ENCODE results near the gene GGA1. TPM values are rescaled to one million over a fixed set of nuclear protein-coding genes. Genes with fewer than 3 reads are reported as not detected.
A peak's percentile ranks its signal among the peaks of the same experiment; 100 is the strongest.

Gene GGA1
- total and polyA plus RNA-seq, 9 of the 15 experiments (the other 6 are each of a cell fraction or from before 2014, with no cell fraction given): 1.5 to 69.5 (median 31.6) TPM

DNA sequence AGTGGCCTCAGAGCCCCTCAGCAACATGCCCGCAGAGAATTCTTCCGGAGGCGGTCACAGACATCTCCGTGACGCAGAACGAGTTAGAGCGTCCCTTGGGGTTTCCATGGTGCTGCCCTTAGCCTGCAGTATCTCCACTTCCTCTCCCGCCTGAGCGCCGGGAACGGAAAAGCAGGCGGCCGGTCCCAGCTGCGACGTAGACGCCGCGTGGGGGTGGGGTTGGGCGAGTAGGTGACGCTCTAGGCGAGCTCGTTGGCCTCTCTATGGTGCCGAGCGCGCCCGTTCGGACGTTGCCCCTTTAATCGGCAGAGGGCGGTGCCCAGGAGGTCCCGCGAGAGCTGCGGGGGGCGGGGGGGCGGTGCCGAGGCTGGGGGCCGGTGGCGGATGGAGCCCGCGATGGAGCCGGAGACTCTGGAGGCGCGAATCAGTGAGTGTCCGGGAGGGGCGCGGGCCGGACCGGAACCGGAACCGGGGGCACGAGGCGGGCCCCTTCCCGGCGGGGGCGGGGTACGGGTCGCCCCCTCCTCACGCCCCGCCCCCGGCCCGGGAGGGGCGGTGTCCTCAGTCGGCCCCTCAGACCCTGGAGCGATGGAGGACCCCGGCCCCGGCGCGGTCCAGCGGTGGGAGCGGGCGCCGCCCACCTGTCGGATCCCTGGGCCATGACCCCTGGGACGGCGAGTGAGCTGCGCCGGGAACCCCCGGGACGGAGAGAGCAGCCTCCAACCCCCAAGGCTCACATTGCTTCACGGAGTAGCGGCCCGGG, at the start of gene GGA1 (continued):
- no peak for TF ChIP-seq ARHGAP35 (IDR thresholded peaks at IDR 0.05; ENCODE audit: partially characterized antibody)
- TF ChIP-seq, protein P1, sequence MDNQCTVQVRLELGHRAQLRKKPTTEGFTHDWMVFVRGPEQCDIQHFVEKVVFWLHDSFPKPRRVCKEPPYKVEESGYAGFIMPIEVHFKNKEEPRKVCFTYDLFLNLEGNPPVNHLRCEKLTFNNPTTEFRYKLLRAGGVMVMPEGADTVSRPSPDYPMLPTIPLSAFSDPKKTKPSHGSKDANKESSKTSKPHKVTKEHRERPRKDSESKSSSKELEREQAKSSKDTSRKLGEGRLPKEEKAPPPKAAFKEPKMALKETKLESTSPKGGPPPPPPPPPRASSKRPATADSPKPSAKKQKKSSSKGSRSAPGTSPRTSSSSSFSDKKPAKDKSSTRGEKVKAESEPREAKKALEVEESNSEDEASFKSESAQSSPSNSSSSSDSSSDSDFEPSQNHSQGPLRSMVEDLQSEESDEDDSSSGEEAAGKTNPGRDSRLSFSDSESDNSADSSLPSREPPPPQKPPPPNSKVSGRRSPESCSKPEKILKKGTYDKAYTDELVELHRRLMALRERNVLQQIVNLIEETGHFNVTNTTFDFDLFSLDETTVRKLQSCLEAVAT (IDR thresholded peaks at IDR 0.05): no peak
- TF ChIP-seq ZNF140 (CRISPR knock-in tag; IDR thresholded peaks at IDR 0.05): no peak
- TF ChIP-seq MTF1 (CRISPR knock-in tag; IDR thresholded peaks at IDR 0.05; ENCODE audit: borderline replicate concordance): no peak
- TF ChIP-seq, protein P2, sequence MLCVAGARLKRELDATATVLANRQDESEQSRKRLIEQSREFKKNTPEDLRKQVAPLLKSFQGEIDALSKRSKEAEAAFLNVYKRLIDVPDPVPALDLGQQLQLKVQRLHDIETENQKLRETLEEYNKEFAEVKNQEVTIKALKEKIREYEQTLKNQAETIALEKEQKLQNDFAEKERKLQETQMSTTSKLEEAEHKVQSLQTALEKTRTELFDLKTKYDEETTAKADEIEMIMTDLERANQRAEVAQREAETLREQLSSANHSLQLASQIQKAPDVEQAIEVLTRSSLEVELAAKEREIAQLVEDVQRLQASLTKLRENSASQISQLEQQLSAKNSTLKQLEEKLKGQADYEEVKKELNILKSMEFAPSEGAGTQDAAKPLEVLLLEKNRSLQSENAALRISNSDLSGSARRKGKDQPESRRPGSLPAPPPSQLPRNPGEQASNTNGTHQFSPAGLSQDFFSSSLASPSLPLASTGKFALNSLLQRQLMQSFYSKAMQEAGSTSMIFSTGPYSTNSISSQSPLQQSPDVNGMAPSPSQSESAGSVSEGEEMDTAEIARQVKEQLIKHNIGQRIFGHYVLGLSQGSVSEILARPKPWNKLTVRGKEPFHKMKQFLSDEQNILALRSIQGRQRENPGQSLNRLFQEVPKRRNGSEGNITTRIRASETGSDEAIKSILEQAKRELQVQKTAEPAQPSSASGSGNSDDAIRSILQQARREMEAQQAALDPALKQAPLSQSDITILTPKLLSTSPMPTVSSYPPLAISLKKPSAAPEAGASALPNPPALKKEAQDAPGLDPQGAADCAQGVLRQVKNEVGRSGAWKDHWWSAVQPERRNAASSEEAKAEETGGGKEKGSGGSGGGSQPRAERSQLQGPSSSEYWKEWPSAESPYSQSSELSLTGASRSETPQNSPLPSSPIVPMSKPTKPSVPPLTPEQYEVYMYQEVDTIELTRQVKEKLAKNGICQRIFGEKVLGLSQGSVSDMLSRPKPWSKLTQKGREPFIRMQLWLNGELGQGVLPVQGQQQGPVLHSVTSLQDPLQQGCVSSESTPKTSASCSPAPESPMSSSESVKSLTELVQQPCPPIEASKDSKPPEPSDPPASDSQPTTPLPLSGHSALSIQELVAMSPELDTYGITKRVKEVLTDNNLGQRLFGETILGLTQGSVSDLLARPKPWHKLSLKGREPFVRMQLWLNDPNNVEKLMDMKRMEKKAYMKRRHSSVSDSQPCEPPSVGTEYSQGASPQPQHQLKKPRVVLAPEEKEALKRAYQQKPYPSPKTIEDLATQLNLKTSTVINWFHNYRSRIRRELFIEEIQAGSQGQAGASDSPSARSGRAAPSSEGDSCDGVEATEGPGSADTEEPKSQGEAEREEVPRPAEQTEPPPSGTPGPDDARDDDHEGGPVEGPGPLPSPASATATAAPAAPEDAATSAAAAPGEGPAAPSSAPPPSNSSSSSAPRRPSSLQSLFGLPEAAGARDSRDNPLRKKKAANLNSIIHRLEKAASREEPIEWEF (CRISPR knock-in tag; IDR thresholded peaks at IDR 0.05): no peak
- TF ChIP-seq ZNF707 (CRISPR knock-in tag; conservative IDR thresholded peaks at IDR 0.05): no peak
- TF ChIP-seq, protein P3, sequence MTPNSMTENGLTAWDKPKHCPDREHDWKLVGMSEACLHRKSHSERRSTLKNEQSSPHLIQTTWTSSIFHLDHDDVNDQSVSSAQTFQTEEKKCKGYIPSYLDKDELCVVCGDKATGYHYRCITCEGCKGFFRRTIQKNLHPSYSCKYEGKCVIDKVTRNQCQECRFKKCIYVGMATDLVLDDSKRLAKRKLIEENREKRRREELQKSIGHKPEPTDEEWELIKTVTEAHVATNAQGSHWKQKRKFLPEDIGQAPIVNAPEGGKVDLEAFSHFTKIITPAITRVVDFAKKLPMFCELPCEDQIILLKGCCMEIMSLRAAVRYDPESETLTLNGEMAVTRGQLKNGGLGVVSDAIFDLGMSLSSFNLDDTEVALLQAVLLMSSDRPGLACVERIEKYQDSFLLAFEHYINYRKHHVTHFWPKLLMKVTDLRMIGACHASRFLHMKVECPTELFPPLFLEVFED (CRISPR knock-in tag; conservative IDR thresholded peaks at IDR 0.05): 0 out of 2 replicates have a peak, but pooled peaks have one; percentile 42
- TF ChIP-seq, protein P4, sequence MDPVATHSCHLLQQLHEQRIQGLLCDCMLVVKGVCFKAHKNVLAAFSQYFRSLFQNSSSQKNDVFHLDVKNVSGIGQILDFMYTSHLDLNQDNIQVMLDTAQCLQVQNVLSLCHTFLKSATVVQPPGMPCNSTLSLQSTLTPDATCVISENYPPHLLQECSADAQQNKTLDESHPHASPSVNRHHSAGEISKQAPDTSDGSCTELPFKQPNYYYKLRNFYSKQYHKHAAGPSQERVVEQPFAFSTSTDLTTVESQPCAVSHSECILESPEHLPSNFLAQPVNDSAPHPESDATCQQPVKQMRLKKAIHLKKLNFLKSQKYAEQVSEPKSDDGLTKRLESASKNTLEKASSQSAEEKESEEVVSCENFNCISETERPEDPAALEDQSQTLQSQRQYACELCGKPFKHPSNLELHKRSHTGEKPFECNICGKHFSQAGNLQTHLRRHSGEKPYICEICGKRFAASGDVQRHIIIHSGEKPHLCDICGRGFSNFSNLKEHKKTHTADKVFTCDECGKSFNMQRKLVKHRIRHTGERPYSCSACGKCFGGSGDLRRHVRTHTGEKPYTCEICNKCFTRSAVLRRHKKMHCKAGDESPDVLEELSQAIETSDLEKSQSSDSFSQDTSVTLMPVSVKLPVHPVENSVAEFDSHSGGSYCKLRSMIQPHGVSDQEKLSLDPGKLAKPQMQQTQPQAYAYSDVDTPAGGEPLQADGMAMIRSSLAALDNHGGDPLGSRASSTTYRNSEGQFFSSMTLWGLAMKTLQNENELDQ (CRISPR knock-in tag; IDR thresholded peaks at IDR 0.05; ENCODE audit: borderline replicate concordance): 0 out of 2 replicates have a peak, but pooled peaks have one; percentile 39
- TF ChIP-seq SP2 (IDR thresholded peaks at IDR 0.05; ENCODE audit: extremely low read depth, low read depth, low read length, poor library complexity, severe bottlenecking): peak; percentile 88
- 0 out of 2 replicates have a peak, but pooled peaks have one; percentile 13 for TF ChIP-seq SOX6 (IDR thresholded peaks at IDR 0.05)
- TF ChIP-seq HSF4 (CRISPR knock-in tag; IDR thresholded peaks at IDR 0.05; ENCODE audit: borderline replicate concordance): no peak
- no peak for TF ChIP-seq PPARD (CRISPR knock-in tag; IDR thresholded peaks at IDR 0.05)
- TF ChIP-seq ARID1B (IDR thresholded peaks at IDR 0.05): peak; percentile 38; the same call in 1 of the 2 replicates
- TF ChIP-seq MED1 (CRISPR knock-in tag; IDR thresholded peaks at IDR 0.05; ENCODE audit: borderline replicate concordance): no peak
- TF ChIP-seq ZNF77 (CRISPR knock-in tag; IDR thresholded peaks at IDR 0.05): no peak

Measured in K562 (cell line).